Measurements from ENCODE around the gene PKNOX2.

The PKNOX2 gene

DNA sequence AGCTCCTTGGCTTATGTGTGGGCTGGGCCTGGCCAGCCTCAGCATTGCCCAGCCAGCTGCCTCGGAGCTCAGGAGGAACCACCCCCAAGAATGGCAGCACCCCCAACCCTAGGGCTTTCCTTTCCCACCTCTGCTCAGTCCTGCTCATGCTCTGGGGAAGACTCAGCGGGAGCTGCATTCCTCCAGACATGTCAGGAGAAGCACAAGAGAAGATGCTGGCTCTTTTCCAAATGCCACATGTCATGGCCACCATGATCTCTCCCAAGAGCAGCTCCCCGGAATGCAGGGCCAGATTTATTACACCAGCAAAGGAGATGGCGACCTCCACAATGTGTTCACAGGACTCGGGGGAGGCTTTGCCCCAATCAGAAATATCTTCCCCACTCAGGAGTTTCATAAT, 143.7 kb downstream of the PKNOX2 start:
- DNase-seq (ENCODE audit: low read depth, low spot score): no peak

GRCh38 chr11:125312391-125312790, 147.8 kb downstream of the PKNOX2 start:
- DNase-seq (ENCODE audit: low read depth, low spot score): no peak

- no peak for DNase-seq (ENCODE audit: low read depth, low spot score)
These were observed 148.3 kb downstream of the PKNOX2 start for GRCh38 chr11:125312812-125313211.

- DNase-seq (ENCODE audit: low read depth, low spot score): no peak
These were observed 149.0 kb downstream of the PKNOX2 start for GRCh38 chr11:125313271-125314219.

DNA sequence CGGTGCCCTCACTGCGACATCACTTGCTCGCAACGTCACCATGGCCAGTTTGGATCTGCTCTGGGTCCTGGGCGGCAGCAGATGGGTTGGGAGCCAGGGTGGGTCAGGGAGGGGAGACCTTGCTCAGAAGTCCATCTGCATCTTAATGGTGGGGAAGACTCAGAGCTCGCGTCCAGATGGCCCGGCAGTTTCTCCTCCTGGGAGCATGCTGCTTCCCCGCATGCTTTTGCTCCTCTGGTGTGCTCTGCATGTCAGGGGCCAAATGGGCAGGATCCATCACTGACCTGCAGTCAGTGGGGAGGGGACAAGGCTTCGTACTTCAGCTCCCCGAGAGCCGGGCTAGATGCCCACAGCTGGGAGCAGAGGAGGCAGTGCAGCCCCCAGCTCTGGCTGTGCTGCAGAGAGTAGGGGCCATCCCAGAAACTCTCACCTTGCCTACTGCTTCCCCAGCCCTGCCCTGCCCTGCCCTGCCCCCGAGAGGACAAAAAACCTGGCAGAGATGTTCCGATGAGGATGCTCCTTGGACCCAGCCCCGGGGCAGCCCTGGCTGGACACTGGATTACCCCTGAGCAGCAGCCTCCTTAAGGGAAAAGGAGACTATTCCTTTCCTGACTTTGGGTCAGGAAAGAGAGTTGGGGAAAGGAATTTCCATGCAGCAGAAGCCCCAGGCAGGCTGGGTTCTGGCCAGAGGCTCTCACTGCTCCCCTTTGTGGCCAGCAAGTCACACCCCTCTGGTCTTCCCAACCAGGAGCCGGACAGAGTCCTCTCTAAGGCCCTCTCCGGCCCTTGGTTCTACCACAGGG, 149.9 kb downstream of the PKNOX2 start:
- no peak for DNase-seq (ENCODE audit: low read depth, low spot score)

DNA sequence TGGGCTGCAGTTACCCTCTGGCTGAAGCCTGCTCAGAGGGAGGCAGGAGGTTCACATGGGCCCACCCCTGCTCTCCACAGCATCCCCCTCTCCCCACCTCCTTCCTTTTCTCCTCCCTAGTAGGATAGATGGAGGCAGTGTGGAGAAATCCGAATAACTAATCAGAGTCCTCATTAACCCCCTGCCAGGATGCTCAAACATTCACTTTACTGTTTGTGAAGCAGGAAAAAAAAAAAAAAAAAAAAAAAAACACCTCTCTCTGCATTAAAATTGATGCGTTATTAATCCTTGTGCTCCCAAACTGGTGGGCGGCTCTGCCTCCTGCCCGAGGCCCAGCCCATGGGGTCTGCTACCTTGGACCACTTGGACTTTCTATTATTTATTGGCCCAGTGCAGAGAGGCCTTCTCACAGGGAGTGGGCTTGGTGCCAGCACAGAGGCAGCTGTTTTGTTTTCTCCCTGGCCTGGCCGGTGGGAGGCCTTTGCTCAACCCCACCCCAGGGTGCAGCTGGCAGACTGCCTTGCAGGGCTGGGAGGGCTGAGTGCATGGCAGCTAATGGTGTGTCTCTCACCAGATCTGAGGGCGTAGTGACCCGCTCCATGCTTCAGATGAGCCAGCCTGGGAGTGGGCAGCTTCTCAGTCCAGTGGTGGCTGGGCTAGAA, 150.7 kb downstream of the PKNOX2 start:
- no peak for DNase-seq (ENCODE audit: low read depth, low spot score)

- DNase-seq (ENCODE audit: low read depth, low spot score): no peak
These were observed 152.9 kb downstream of the PKNOX2 start for GRCh38 chr11:125317416-125317815.

- DNase-seq (ENCODE audit: low read depth, low spot score): no peak
These were observed 155.1 kb downstream of the PKNOX2 start for GRCh38 chr11:125319649-125320048.

GRCh38 chr11:125320347-125321076, 156.0 kb downstream of the PKNOX2 start:
- DNase-seq (ENCODE audit: low read depth, low spot score): no peak

DNA sequence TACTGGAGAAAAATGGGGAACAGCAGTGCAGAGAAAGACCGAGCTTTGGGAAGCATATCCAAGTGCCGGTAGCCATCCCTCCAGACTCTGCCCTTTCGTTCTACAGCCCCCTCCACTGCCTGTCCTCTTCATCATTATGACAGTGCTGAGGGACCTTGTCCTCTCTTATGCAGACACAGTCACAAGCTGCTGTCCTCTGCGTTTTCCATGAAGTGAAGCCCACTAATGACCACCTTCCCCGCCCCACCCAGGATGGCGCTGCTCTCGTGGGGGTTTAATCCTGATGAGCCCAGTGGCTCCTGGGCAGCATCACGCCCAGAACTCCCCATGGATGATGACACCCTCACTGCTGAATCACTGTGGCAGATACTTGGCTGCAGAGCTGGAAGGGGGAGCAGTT, 157.7 kb downstream of the PKNOX2 start:
- DNase-seq (ENCODE audit: low read depth, low spot score): no peak

DNA sequence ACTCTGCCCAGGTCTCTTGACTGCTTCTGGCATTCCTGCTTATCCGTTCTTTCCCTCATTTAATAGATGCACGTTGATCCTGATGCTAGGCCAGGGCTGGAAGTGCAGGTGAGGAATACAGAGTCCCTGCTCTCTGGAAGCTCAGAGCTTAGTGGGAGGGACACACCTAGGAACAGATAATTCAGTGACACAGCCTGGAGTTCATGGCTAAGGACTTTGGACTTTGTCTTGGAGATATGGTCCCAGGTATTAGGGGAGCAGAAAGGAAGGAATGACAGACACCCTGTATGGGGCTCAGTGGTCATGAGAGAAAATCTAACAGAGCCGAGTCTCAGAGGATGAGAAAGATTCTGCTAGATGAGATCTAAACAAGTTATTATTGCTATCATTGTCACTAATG, 160.6 kb downstream of the PKNOX2 start:
- DNase-seq (ENCODE audit: low read depth, low spot score): no peak

DNA sequence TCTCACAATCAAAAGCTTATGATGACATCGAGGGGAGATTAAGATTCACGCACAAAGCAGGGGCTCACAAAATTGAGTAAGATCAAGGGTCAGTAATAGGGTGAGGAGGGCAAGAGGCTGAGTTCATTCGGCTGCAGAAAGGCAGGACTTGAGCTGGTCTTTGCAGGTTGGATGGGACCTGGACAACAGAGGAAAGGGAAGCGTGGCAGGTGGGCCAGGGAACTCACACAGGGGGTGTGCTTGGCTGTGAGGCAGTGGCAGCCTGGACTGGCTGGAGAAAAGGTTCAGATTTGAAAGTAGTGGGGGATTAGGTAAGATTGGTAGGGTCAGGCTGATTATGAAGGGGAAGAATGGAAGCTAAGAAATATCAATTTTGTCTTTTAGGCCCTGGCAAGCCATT, 161.6 kb downstream of the PKNOX2 start:
- DNase-seq (ENCODE audit: low read depth, low spot score): no peak

- no peak for DNase-seq (ENCODE audit: low read depth, low spot score)
These were observed 163.1 kb downstream of the PKNOX2 start for GRCh38 chr11:125327518-125328224.

DNA sequence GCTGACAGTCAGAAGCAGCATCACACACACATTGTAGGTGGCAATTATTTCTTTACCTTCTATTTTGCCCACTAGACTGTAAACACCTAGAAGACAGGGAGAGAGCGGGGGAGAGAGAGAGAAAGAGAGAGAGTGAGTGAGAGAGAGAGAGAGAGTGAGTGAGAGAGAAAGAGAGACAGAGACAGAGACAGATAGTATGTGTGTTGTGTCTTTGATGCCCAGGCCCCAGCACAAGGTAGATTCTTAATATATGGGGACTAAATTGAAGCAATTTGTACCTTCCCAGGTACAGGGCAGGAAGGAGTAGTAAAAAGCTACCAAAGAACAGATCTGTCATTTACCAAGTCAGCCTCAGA, 163.7 kb downstream of the PKNOX2 start:
- DNase-seq (ENCODE audit: low read depth, low spot score): no peak

DNA sequence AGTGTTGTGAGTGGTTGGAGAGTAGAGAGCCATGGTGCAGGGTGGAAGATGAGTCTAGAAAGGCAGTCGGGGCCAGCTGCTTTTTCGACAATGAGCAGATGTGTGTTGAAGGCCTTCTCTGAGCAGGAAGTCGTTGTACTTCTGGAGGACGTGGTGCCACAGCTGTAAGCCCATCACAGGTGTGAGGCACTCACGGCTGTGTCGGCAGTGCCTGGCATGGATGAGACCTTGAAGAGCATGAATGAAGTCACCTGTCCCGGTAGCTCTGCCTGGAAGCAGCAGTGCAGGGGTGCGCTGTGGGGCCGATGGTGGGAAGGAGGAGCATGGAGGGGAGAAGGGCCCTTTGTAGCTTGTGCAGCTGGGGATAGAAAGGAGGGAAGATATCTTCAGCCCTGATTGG, 165.2 kb downstream of the PKNOX2 start:
- DNase-seq (ENCODE audit: low read depth, low spot score): no peak

DNA sequence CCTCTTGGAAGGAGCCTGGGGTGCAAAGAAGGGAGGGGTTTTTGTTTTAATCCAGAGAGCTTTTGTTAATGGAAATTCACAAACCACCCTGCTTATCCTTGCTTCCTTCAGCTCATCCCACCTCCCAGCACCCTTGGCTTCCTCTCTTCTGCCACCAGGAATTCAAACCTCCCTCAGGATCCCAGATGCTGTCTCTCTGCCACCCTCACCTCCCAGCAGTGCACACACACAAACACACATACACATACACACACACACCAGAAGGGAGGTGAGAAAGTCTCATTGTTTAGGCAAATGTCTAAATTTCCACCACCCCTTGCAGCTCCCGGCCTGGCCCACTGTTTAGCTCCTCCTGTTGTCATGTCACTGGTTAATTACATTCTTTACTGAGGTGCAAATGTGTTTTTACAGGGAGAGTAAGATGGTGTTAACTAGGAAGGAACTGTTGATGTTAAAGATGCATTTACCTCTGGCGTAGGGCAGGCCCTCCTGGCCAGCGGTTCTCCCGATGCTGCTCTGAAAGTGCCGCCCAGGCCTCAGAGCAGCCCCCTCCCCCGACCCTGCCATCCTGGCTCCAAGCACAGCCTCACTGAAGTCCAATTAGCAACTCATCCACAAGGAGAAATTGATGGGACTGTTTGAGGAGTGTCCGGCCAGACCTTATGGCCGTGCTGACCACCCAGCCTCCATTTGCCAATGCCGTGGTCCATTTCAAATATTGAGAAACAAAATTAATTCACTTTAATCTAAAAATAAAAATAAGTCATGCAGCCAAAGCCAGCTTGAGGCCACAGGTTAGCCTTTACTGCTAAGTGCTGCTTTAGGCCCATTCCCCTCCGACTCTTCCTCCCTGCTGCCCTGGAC, 166.1 kb downstream of the PKNOX2 start:
- DNase-seq (ENCODE audit: low read depth, low spot score): no peak

- DNase-seq (ENCODE audit: low read depth, low spot score): no peak
These were observed 166.9 kb downstream of the PKNOX2 start for GRCh38 chr11:125331357-125332035.

GRCh38 chr11:125332821-125333220, 168.3 kb downstream of the PKNOX2 start:
- no peak for DNase-seq (ENCODE audit: low read depth, low spot score)

DNA sequence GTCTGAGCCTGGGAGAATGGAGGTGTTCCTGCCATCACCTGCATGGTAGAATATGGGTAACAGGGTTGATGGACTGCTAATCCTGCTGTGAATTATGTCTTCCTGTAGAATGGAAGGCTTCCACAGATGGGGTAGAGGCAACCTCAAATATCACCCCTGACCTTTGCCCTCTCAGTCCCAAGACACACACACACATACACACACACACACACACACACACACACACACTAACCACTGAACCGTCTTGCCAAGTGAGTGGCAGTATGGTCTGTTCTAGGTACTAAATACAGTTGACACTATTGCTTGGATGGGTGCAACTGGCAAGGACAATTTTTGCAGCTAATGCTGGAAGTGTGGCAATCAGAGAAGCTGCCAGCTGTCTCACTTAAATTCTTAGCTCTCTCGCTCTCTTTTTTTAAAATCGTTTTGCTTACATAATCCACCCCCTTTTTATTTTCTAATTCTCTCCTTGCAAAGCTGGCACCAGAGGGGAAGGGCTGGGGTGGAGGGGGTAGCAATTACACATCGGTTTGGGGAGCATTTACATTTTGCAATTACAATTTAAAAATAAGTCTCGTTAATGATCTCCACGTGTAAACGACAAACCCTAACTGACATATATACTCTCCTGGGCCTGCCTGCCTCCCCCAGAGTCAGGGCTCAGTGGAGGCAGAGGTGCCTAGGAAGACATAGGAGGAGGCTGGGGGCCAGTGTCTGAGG, 169.0 kb downstream of the PKNOX2 start:
- no peak for DNase-seq (ENCODE audit: low read depth, low spot score)

Data from activated CD4-positive, CD25-positive, alpha-beta regulatory T cell treated with anti-CD3 and anti-CD28 coated beads, Interleukin-2, amount 50 U/mL, for 16 hours (primary cell).